Measurements from ENCODE around the gene INPPL1.
"Not testable (repeated sequence)": the region's sequence is repeated elsewhere in the genome, so short reads cannot be mapped to it uniquely, and the experiment has no call there.

INPPL1 gene

GRCh38 chr11:72224564-72225410 is at the start of gene INPPL1:
INPPL1 (plus strand) TSS chr11:72224767; CDS start chr11:72224985, 218 bp downstream.
- DNase-seq, result peak; percentile 37

GRCh38 chr11:72177656-72178055 is 46.9 kb upstream of the INPPL1 start:
- DNase-seq, result no peak

- DNase-seq, result no peak
Observed at GRCh38 chr11:72179049-72179803, 45.3 kb upstream of the INPPL1 start.

GRCh38 chr11:72179804-72180396 is 44.7 kb upstream of the INPPL1 start:
- DNase-seq, result no peak

- DNase-seq, result not testable (repeated sequence)
Observed at GRCh38 chr11:72180892-72181552, 43.5 kb upstream of the INPPL1 start.

DNA sequence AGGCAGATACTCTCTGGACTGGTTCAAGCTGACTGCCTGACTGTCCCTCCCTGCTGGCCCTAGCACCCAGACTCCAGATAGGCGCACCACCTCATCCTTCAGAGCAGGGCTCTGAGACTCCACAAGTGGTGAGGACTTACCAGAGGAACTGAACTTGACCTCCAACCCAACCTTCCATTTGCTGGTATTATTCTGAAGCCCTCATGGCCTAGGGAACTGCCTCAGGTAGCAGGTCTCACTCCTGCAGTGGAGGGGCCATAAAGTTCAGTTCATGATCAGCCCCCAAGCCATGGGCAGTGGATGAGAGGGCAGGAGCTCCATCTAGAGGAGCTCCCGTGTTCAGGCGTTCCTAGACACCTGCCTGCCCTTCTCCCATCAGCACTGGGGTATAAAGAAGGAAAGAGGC is 43.0 kb upstream of the INPPL1 start:
- DNase-seq, result not testable (repeated sequence)

GRCh38 chr11:72188267-72188666 is 36.3 kb upstream of the INPPL1 start:
- DNase-seq, result no peak

- no peak for DNase-seq
Observed at GRCh38 chr11:72189455-72190250, 34.9 kb upstream of the INPPL1 start.

DNA sequence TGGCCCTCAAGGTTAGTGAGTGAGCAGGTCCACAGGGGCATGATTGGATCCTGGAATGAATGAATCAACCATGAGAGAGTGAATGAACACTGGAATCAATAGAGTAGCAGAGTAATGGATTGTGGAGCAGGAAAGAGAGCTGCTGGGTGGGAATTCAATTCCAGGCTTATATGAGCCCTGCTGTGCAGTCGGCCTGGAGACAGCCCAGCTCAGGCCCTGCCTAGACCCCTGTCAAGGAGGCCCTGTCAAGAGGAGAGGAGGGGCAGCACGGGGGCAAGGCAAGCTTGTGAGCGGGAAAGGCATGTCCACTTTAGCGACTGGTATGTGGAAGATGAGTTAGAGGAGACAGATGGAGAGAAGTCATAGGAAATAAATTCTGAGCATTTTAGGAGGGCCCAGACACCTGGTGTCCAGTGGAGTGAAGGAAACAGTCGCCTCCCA is 33.9 kb upstream of the INPPL1 start:
- no peak for DNase-seq

DNA sequence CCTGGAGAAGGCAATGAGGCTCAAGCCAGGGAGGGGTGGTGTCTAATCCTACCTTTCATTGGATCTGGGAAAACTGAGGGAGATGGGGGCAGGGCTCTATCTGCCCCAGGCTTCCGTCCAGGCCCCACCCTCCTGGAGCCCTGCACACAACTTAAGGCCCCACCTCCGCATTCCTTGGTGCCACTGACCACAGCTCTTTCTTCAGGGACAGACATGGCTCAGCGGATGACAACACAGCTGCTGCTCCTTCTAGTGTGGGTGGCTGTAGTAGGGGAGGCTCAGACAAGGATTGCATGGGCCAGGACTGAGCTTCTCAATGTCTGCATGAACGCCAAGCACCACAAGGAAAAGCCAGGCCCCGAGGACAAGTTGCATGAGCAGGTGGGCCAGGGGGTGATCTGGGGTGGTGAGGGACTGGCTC is 32.6 kb upstream of the INPPL1 start, which contains the start of gene FOLR1:
TSS of gene FOLR1 (plus strand) at position 180 of the 421 bp plus-strand sequence. CDS start at position 214, 34 bp downstream.
- DNase-seq, result no peak

DNA sequence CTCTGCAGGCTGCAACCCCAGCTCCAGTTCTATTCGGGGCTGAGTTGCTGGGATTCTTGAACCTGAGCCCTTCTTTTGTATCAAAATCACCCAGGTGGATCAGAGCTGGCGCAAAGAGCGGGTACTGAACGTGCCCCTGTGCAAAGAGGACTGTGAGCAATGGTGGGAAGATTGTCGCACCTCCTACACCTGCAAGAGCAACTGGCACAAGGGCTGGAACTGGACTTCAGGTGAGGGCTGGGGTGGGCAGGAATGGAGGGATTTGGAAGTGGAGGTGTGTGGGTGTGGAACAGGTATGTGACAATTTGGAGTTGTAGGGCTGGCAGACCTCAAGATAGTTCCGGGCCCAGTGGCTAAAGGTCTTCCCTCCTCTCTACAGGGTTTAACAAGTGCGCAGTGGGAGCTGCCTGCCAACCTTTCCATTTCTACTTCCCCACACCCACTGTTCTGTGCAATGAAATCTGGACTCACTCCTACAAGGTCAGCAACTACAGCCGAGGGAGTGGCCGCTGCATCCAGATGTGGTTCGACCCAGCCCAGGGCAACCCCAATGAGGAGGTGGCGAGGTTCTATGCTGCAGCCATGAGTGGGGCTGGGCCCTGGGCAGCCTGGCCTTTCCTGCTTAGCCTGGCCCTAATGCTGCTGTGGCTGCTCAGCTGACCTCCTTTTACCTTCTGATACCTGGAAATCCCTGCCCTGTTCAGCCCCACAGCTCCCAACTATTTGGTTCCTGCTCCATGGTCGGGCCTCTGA is 28.9 kb upstream of the INPPL1 start:
- DNase-seq, result no peak

DNA sequence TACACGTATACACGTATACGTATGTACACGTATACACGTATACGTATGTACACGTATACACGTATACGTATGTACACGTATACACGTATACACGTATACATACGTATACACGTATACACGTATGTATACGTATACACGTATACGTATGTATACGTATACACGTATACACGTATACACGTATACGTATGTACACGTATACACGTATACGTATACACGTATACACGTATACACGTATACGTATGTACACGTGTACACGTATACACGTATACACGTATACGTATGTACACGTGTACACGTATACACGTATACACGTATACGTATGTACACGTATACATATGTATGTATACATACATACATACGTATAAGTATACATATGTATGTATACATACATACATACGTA is 23.1 kb upstream of the INPPL1 start:
- DNase-seq, result not testable (repeated sequence)

DNA sequence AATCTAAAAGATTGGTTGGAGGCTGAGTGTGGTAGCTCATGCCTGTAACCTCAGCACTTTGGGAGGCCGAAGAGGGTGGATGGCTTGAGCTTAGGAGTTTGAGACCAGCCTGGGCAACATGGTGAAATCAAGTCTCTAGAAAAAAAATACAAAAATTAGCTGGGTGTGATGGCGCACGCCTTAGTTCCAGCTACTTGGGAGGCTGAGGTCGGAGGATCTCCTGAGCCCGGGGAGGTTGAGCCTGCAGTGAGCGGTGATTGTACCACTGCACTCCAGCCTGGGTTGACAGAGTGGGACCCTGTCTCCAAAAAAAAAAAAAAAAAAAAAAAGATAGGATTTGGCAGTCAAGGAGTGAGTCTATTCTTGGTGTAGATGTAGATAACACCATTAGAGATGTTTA is 22.0 kb upstream of the INPPL1 start:
- DNase-seq, result no peak

DNA sequence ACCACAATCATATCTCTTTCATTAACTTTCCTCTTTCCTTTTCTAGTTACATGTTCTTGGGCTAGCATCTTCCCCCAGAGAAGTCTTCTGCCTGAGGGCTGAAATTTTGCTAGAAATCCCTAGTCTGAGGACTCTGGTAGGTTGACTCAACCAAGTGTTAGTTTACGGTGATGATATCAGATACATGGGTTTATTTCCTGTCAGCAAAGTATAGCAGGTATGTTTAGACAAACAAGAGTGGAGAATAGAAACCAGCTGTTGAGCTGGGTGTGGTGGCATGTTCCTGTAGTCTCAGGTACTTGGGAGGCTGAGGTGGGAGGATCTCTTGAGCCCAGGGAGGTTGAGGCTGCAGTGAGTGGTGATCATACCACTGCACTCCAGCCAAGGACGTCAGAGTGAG is 21.4 kb upstream of the INPPL1 start:
- DNase-seq, result no peak

DNA sequence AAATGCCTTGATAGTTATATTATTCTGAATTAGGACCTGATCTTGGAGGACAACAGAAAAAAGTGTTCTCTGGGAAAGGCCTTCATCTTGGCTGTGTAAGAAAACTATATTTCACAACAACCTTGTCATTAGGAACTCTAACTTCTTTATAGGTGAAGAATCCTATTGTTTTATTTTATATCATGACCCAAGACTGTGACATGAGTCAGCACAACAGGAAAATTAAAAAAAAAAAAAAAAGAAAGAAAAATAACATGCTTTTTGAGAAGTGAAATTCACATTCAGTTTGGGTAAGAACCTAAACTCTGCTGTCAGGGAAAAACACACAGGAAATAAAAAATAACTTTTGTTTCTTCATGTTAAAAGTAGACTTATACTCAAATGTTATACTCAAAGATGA is 19.7 kb upstream of the INPPL1 start:
- DNase-seq, result no peak

DNA sequence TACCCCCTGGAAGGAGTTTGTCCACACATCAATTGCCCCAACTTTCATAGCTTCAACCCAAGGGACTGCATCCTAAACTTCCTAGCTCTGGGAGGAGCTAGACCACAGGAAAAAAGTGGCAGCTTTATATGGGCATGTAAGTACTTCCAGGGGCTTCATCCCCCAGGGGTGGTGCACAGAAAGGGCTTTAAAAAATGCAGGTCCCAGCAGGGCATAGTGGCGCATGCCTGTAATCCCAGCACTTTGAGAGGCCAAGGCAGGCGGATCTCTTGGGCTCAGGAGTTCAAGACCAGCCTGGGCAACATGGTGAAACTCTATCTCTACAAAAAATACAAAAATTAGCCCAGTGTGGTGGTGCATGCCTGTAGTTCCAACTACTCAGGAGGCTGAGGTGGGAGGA is 17.8 kb upstream of the INPPL1 start:
- DNase-seq, result not testable (repeated sequence)

GRCh38 chr11:72208281-72208680 is 16.3 kb upstream of the INPPL1 start:
- no peak for DNase-seq

- DNase-seq, result no peak
Observed at GRCh38 chr11:72209101-72209500, 15.5 kb upstream of the INPPL1 start.

DNA sequence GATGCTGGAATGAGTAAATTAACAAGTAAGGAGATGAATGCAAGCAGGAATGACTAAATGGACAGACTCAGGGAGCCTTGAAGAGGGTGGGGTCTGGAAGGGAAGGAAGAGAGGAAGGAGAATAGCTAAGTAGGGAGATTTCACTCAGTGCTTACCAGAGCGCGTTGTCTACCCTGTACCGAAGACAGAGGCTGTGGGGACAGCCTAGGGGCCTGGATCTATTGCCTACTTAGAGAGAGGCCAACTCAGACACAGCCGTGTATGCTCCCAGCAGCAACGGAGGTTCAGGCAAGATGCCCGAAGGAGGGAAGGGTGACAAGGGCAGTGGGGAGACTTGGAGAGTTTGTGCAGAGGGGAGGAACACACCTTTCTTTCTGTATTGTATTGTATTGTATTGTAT is 7.9 kb upstream of the INPPL1 start, which contains the start of gene FOLR2:
TSS of gene FOLR2 (plus strand) at position 157 of the 400 bp plus-strand sequence. CDS start 1,791 bp downstream, outside the sequence.
- no peak for DNase-seq

DNA sequence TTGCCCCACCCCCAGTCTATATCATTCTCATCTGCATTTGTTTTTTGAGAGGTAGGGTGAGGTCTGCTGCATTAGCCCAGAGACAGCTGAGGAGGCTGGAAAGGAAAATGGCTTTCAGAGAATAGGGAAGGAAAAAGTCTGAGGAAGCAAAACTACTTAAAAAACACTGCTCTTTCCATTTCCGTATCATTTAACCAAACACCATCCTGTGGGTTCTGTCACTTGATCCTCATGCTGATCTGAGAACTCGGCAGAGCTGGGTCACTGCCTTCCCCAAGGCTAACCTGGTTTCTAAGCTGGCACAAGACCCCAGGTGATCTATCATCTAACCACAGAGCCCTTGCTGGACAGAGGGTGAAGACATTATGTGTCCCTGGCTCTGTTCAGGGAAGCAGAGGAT is 6.7 kb upstream of the INPPL1 start:
- DNase-seq, result no peak

- DNase-seq, result no peak
Observed at GRCh38 chr11:72218251-72218745, 6.3 kb upstream of the INPPL1 start.
